Inflammatory macrophage (primary cell): ENCODE measurements around the gene LILRA1.
"Not testable (repeated sequence)": the region's sequence is repeated elsewhere in the genome, so short reads cannot be mapped to it uniquely, and the experiment has no call there.

Source experiments
- DNase-seq, 2 donors: peaks; one replicate each; pipeline ENCODE4 v3.0.0-alpha.2; 2020 to 2022

LILRA1 gene

GRCh38 chr19:54624934-54625730 is 31.7 kb downstream of the LILRA1 start:
- DNase-seq = not testable (repeated sequence)

GRCh38 chr19:54626757-54627156 is 33.3 kb downstream of the LILRA1 start:
- no peak for DNase-seq

- DNase-seq = not testable (repeated sequence)
Measured at GRCh38 chr19:54627912-54628311, 34.5 kb downstream of the LILRA1 start.

- DNase-seq = peak; percentile 67 to 69
Measured at GRCh38 chr19:54630262-54630661, 36.8 kb downstream of the LILRA1 start, which contains the start of gene LILRB1. Gene LILRB1 (plus strand): TSS chr19:54630484. CDS start chr19:54631074, 590 bp downstream.

GRCh38 chr19:54630782-54631181 is 37.4 kb downstream of the LILRA1 start:
- no peak for DNase-seq

GRCh38 chr19:54631489-54632337 is 38.3 kb downstream of the LILRA1 start:
- not testable (repeated sequence) for DNase-seq

GRCh38 chr19:54632517-54632916 is 39.1 kb downstream of the LILRA1 start:
- not testable (repeated sequence) for DNase-seq

GRCh38 chr19:54633401-54633800 is 40.0 kb downstream of the LILRA1 start:
- DNase-seq = no peak

- DNase-seq = not testable (repeated sequence)
Measured at GRCh38 chr19:54636081-54636480, 42.6 kb downstream of the LILRA1 start.

GRCh38 chr19:54638683-54639082 is 45.3 kb downstream of the LILRA1 start:
- no peak for DNase-seq

- peak; percentile 66 to 72 for DNase-seq
Measured at GRCh38 chr19:54642953-54643352, 49.5 kb downstream of the LILRA1 start.

- peak; percentile 63 to 68 for DNase-seq
Measured at GRCh38 chr19:54643583-54643982, 50.2 kb downstream of the LILRA1 start.

GRCh38 chr19:54644056-54644455 is 50.6 kb downstream of the LILRA1 start:
- DNase-seq = peak; percentile 87 to 92

GRCh38 chr19:54646331-54646841 is 53.0 kb downstream of the LILRA1 start:
- no peak for DNase-seq

- DNase-seq = no peak
Measured at GRCh38 chr19:54648129-54648528, 54.7 kb downstream of the LILRA1 start.

GRCh38 chr19:54650108-54650655 is 56.8 kb downstream of the LILRA1 start:
- DNase-seq = peak; percentile 65 to 84
